Kidney (tissue), 14 donors: ENCODE measurements around the gene HTR1D. TPM values are rescaled to one million over a fixed set of nuclear protein-coding genes. Genes with fewer than 3 reads are reported as not detected.

Source experiments
- DNase-seq, 5 donors: peaks; one replicate each; pipeline ENCODE4 v3.0.0-alpha.2; 2013 to 2020
- FAIRE-seq: peaks from 2 replicates; lab custom pipeline; 2012; peaks lifted over from hg19 to GRCh38; lab: Jason Lieb, UNC
- H3K27ac ChIP-seq, 2 donors: one replicate each; pipeline ENCODE4 v1.7.0; 2013; ENCODE audit warnings: low read depth in 2 of 2, low read length in 2 of 2, inconsistent platforms in 1 of 2
- H3K27me3 ChIP-seq: one replicate; pipeline ENCODE4 v1.7.1; 2013; ENCODE audit warnings: low read length, inconsistent platforms; ENCODE audit not compliant: control insufficient read depth, insufficient read depth
- H3K36me3 ChIP-seq, 3 donors: one replicate each; pipeline versions ENCODE4 v1.7.0 to v1.7.1; 2013; ENCODE audit warnings: low read length in 3 of 3, control low read depth in 1 of 3, inconsistent platforms in 1 of 3; ENCODE audit not compliant: insufficient read depth in 3 of 3, control insufficient read depth in 2 of 3
- H3K4me1 ChIP-seq, 3 donors: one replicate each; pipeline versions ENCODE4 v1.7.0 to v1.7.1; 2013; ENCODE audit warnings: low read length in 3 of 3, inconsistent platforms in 1 of 3, low read depth in 1 of 3; ENCODE audit not compliant: control insufficient read depth in 2 of 3, insufficient read depth in 2 of 3
- H3K4me3 ChIP-seq, 3 donors: one replicate each; pipeline versions ENCODE4 v1.7.0 to v1.8.1; 2013; ENCODE audit warnings: low read length in 3 of 3, control low read depth in 1 of 3, inconsistent platforms in 1 of 3
- H3K9ac ChIP-seq, 3 donors: one replicate each; pipeline versions ENCODE4 v1.7.0 to v1.7.1; 2013; ENCODE audit warnings: low read length in 3 of 3, control low read depth in 1 of 3, inconsistent platforms in 1 of 3
- H3K9me3 ChIP-seq, 3 donors: one replicate each; pipeline versions ENCODE4 v1.7.0 to v1.7.1; 2013; ENCODE audit warnings: low read length in 3 of 3, control low read depth in 1 of 3, inconsistent platforms in 1 of 3; ENCODE audit not compliant: control insufficient read depth in 2 of 3, insufficient read depth in 1 of 3
- intact Hi-C: fragments of 100-400 bp; cut with DNase I; formaldehyde crosslinking; loops from one replicate; pipeline ENCODE4 v1.11.1; 2022
- polyA plus RNA-seq: library from polyadenylated mRNA; stranded (reverse); fragments of 350-450 nt; fragmentation: Illumina TruSeq; extraction: RNeasy Lipid Tissue Mini Kit (QIAGEN cat#74804); gene quantifications from one replicate; pipeline ENCODE4 v1.2.3, GENCODE V29; 2014; ENCODE audit warnings: low read depth, low replicate concordance; ENCODE audit not compliant: insufficient read depth
- total RNA-seq: library from RNA; stranded (reverse); fragmentation: NEBNext Ultra II Directional; extraction: Animal tissue kit (Norgen Biotek cat#: 25700); gene quantifications from one replicate; pipeline ENCODE4 v1.2.1, GENCODE V29; 2021
- TF ChIP-seq, protein P1 (sequence below): IDR thresholded peaks from 3 replicates; pipeline ENCODE4 v1.5.1; 2012; ENCODE audit warnings: mild to moderate bottlenecking, moderate library complexity, borderline replicate concordance; ENCODE audit not compliant: insufficient read depth; ENCODE audit errors: extremely low read depth
- donor health status: control.
- donor health status: control.
- donor health status: control.
- donor health status: control.
- donor health status: control.
- donor health status: DM: yes; HTN: yes; CAD: no.
- donor health status: Normal renal cell carcinoma (clear cell type).

Gene HTR1D
- total and polyA plus RNA-seq, 2 donors from 2014 or later, result 0.09 TPM; not detected in 1

DNA sequence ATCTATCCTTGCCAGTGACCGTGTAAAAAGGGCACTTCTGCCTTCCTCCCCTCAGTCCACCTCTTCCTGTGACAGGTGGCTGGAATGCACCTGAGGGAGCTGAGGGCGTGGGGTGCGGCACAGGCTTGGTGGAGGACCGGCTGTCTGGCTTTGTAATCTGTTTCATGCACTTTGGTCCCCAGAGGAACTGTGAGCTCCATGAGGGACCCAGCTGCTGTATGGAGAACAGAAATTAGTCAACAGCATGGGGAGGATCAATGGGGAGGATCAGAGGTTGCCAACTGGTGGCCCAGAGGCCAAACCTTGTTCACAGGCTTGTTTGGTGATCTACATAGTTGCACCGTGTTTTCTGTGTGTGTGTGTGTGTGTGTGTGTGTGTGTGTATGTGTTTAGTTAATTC, 29.7 kb downstream of the HTR1D start:
- Histone ChIP-seq H3K27me3 (no peaks in the 10 kb centered on the region), H3K36me3 (no peaks in the 10 kb centered on the region), H3K9ac (no peak overlapping the region), H3K9me3 (no peaks in the 10 kb centered on the region), H3K4me3 (no peak overlapping the region), H3K27ac (no peak overlapping the region), H3K4me1 (peaks cover 0 to 3% (median 0%) of the 10 kb centered on the region in 3 donors)
- intact Hi-C loops, result loop anchor here (5.0 to 10.0 kb wide), 2 partner anchors 90 to 213 kb away; partner anchors contain the start of gene LACTBL1
- TF ChIP-seq, protein P1, sequence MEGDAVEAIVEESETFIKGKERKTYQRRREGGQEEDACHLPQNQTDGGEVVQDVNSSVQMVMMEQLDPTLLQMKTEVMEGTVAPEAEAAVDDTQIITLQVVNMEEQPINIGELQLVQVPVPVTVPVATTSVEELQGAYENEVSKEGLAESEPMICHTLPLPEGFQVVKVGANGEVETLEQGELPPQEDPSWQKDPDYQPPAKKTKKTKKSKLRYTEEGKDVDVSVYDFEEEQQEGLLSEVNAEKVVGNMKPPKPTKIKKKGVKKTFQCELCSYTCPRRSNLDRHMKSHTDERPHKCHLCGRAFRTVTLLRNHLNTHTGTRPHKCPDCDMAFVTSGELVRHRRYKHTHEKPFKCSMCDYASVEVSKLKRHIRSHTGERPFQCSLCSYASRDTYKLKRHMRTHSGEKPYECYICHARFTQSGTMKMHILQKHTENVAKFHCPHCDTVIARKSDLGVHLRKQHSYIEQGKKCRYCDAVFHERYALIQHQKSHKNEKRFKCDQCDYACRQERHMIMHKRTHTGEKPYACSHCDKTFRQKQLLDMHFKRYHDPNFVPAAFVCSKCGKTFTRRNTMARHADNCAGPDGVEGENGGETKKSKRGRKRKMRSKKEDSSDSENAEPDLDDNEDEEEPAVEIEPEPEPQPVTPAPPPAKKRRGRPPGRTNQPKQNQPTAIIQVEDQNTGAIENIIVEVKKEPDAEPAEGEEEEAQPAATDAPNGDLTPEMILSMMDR, result no peak
- DNase-seq (no peak), FAIRE-seq (no peak)

DNA sequence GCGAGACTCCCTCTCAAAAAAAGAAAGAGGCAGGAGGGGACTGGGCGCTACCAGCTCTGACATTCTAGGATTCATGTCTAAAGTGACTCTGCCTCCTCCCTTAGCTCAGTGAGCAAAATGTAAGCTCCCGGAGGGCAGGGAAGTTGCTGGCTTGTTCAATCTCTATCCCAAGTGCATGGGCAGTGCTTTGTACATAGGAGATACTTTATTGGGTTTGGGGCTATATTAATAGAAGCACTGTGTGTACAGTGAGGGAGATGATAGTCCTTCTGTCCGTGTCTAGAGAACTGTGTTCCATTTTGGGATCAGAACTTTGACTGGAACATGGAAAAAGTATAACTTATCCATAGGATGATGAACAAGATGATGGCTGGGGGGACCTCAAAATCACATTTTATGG, 31.9 kb downstream of the HTR1D start:
- Histone ChIP-seq H3K27ac (no peak overlapping the region), H3K36me3 (no peaks in the 10 kb centered on the region), H3K4me1 (peaks cover 0 to 3% (median 0%) of the 10 kb centered on the region in 3 donors), H3K9ac (no peak overlapping the region), H3K4me3 (no peak overlapping the region), H3K27me3 (no peaks in the 10 kb centered on the region), H3K9me3 (no peaks in the 10 kb centered on the region)
- intact Hi-C loops, result loop anchor here (5.0 to 10.0 kb wide), 2 partner anchors 88 to 211 kb away; partner anchors contain the start of gene LACTBL1
- no peak for DNase-seq
- TF ChIP-seq, protein P1, result no peak
- FAIRE-seq, result no peak

DNA sequence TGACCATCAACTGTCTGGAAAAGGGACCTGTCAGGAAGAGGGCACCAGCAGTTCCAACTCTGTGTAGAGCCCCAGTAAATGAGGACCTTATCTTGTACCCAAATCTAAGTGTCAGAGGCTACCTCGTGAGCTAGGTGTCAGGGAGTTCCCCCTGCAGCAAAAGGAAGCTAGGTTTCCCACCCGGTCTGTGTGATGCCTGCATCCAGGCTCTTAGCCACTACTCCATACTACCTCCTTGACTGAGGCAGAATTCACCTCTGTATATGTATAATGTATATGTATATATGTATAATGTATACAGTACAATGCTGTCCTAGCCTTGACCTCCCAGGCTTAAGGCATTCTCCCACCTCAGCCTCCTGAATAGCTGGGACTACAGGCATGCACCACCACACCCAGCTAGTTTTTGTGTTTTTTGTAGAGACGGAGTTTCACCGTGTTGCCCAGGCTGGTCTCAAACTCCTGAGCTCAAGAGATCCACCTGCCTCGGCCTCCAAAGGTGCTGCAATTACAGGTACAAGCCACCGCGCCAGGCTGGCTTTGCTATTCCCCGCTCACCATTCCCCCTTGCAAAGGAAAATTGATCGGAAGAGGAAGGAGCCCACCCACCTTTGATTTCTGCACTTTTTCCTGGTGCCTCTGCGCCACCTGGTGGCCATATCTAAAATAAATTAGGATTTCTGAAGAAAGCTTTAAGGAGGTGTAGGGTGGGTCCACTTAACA, 32.9 kb downstream of the HTR1D start:
- Histone ChIP-seq H3K4me3 (peak overlapping the region in 2 of 3 donors; percentile 40 to 66), H3K27me3 (no peaks in the 10 kb centered on the region), H3K36me3 (no peaks in the 10 kb centered on the region), H3K4me1 (peaks cover 0 to 3% (median 0%) of the 10 kb centered on the region in 3 donors), H3K27ac (no peak overlapping the region), H3K9me3 (no peaks in the 10 kb centered on the region), H3K9ac (peak overlapping the region in 1 of 3 donors; percentile 46)
- DNase-seq (peak in 4 of 5 donors; percentile 53 to 75 (median 62)), FAIRE-seq (no peak)
- intact Hi-C loops, result loop anchor here (10.0 kb wide), 1 partner anchor 210 kb away; the partner anchor contains the start of gene LACTBL1
- TF ChIP-seq, protein P1, result peak; percentile 77
